Endometrial microvascular endothelial cells (primary cell): ENCODE measurements around the gene GADD45B. TPM values are rescaled to one million over a fixed set of nuclear protein-coding genes. Genes with fewer than 3 reads are reported as not detected.
"Not testable (repeated sequence)": the region's sequence is repeated elsewhere in the genome, so short reads cannot be mapped to it uniquely, and the experiment has no call there.

ENCODE experiments used
- in situ Hi-C: cut with HindIII; loops from 2 replicates; pipeline ENCODE4 v1.10.0; 2017; ENCODE audit warnings: low sequenced_read_pairs, low pct_unique_long_range_greater_than_20kb; ENCODE audit errors: inconsistent ontology term
- total RNA-seq: library from RNA; depleted of rRNA; stranded (reverse); fragments of >200 nt; gene quantifications from one replicate; pipeline ENCODE4 v1.2.3, GENCODE V29; 2015; ENCODE audit errors: inconsistent ontology term

Gene GADD45B
- total RNA-seq, 1 donor from 2014 or later: 45.3 TPM

- in situ Hi-C loops: no loop called here
Measured at GRCh38 chr19:2462635-2463421, 13.1 kb upstream of the GADD45B start.

- in situ Hi-C loops: not testable (repeated sequence)
Measured at GRCh38 chr19:2463694-2464093, 12.2 kb upstream of the GADD45B start.

GRCh38 chr19:2464389-2464788 lies 11.5 kb upstream of the GADD45B start:
- in situ Hi-C loops: no loop called here

DNA sequence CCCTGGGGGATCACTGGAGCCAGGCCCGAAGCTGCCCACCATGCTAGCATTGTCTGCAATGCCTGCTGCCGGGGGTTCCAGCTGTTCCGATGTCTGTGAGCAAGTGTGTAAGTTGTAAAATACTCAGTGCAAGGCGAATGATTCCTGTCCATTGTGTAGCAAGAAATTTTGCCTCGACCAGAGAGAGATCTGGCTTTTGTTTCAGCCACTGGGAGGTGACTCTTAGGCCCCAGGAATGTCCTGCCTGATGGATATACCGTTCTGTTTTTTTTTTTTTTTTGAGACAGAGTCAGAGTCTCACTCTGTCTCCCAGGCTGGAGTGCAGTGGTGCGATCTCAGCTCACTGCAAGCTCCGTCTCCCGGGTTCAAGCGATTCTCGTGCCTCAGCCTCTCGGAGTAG lies 7.3 kb upstream of the GADD45B start:
- in situ Hi-C loops: no loop called here

- in situ Hi-C loops: no loop called here
Measured at GRCh38 chr19:2469102-2469914, 6.6 kb upstream of the GADD45B start.

DNA sequence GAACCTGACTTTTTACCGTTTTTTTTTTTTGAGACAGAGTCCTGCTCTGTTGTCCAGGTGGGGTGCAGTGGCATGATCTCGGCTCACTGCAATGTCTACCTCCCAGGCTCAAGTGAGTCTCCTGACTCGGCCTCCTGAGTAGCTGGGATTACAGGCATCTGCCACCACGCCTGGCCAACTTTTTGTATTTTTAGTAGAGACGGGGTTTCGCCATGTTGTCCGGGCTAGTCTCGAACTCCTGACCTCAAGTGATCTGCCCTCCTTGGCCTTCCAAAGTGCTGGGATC lies 6.1 kb upstream of the GADD45B start:
- in situ Hi-C loops: not testable (repeated sequence)

GRCh38 chr19:2474232-2475017 lies 1.5 kb upstream of the GADD45B start:
- in situ Hi-C loops: no loop called here

DNA sequence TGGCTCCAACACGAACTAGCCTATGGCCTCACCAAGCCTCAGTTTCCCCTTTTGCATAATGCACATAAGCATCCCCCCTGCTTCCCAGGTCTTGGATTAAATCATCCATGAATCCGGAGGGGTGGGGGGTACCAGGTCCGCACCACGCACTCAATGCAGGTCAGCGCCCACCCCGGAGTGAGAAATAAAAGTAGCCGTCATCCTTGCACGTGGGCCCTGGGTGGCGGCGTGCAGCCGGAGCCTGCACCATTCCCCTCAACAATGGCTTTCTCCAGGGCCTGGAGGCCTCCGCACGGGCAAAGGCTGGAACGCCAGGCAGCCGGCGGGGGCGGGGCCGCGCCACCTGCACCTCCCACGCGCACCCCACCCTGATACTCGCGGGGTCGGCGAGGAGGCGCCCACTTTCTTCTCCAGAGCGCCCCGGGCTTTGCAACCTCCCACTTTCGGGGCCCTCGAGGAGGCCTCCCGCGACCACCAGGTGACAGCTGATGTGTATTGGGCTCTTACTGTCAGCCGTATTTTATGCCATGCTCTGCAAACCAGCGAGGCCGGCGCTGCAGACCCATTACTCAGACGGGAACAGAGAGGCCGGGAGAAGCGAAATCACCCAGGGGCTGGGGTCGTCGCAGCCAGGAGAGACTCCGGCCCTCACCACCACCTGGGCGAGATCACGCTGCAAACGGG lies 767 bp upstream of the GADD45B start:
- in situ Hi-C loops: no loop called here

DNA sequence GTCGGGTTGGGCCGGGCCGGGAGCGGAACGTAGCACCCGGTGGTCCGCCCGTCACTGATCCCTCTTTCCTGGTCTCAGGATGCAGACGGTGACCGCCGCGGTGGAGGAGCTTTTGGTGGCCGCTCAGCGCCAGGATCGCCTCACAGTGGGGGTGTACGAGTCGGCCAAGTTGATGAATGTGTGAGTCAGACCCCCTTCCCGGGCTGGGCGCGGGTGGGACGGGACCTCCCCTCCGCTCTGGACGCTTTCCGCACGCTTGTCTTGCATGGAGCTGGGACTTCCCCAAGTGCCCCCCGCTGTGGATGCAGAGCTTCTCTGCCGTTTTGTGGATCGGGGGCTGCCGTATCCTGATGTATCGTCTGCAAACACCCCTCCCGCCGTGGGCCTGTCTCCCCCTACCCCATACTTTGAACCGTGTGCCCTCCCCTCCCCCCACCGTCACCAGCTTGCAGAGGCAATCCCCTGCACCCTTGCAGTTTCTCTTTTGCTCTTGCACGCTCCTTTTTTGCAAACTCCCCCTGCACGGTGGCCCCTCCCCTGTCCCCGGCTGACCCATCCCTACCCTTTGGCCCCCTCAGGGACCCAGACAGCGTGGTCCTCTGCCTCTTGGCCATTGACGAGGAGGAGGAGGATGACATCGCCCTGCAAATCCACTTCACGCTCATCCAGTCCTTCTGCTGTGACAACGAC lies 669 bp downstream of the GADD45B start:
- in situ Hi-C loops: no loop called here

- in situ Hi-C loops: no loop called here
Measured at GRCh38 chr19:2477141-2477710, 1.3 kb downstream of the GADD45B start.

- in situ Hi-C loops: no loop called here
Measured at GRCh38 chr19:2477732-2478191, 1.8 kb downstream of the GADD45B start.

- in situ Hi-C loops: no loop called here
Measured at GRCh38 chr19:2478278-2478755, 2.4 kb downstream of the GADD45B start.

DNA sequence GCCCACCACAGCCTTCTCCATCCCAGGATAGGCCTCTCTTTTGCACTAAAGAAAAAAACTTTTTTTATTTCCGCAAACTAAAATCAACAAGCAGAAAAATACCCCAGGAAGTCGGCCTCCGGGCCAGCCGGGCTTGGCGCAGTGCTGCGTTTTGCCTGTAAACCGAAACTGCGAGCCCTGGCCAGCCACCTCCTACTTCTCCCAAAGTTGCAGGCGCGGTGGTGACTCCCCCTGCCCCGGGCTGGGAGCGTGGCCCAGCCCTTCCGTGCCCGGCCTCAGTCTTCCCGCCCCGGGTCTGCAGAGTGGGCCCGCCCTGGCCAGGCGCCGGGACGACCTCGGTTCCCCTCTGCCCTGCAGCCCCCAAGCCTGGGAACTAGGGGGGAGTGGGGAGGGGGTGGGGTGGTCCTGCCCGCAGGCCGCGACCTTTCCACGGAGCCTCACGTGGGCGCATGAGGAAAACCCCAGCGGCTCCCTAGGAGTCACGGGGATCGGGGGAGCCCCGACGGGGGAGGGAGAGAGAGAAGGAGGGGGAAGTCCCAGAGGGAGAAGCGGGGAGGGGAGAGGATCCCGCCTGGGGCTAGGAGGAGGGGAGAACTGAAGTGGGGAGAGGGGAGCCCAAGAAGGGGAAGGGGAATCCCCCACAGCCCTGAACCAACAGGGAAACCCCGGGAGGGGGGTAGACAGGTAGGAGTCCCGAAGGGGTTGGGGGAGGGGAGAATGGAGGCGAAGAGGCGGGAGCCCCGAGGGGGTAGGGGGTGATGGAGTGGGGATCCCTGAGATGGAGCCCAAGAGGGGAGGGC lies 3.0 kb downstream of the GADD45B start:
- in situ Hi-C loops: no loop called here

GRCh38 chr19:2479556-2480194 lies 3.7 kb downstream of the GADD45B start:
- in situ Hi-C loops: no loop called here

DNA sequence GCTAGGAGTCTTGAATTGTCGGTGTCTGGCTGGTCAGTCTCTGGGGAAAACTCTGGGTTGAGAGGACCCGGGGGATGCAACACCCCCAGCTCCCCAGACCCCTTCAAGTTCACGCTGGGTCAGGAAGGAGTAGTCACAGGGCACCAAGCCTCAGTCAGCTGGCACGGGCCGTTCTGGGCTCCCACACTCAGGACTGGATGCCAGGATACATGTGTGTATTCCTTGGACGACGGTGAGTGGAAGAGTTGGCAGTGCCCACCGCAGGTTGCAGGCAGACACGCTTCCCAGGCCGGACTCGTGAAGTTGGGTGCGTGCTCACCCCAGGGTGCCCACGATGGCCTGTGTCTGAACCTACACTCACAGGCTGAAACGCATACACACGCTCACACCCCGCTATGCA lies 5.5 kb downstream of the GADD45B start:
- in situ Hi-C loops: no loop called here

- in situ Hi-C loops: no loop called here
Measured at GRCh38 chr19:2482354-2483038, 6.6 kb downstream of the GADD45B start.
